ENCODE data around the gene MEGF9. TPM values are rescaled to one million over a fixed set of nuclear protein-coding genes. Genes with fewer than 3 reads are reported as not detected.

Gene MEGF9
- total and polyA plus RNA-seq, 2 donors (not counting 3 experiments of a cell fraction or from before 2014, with no cell fraction given) = 4.0 to 13.0 TPM

GRCh38 chr9:120724757-120725400, 10.6 kb upstream of the MEGF9 start:
- CTCF ChIA-PET = interaction anchor here (0.8 kb wide), 1 partner anchor 10 kb away, joined by 3 read pairs; no protein-coding TSS in a partner anchor
- POLR2A ChIA-PET = no interaction called here

More at GRCh38 chr9:120724757-120725400, 10.6 kb upstream of the MEGF9 start:
- no TSS peak for BruUV-seq (replicated peaks)
- Histone ChIP-seq H3K27ac (ENCODE audit: insufficient read depth, low read depth, low read length) (no peak overlapping the region), H4K20me1 (replicated peaks; ENCODE audit: control insufficient read depth, extremely low read depth, insufficient read depth, low read length) (no peaks in the 10 kb centered on the region), H3K4me1 (ENCODE audit: control insufficient read depth, extremely low read depth, insufficient read depth, low read length) (peaks cover 5% of the 10 kb centered on the region), H3K9me1 (replicated peaks; ENCODE audit: control insufficient read depth, extremely low read depth, insufficient read depth, low read length) (no peaks in the 10 kb centered on the region), H3K4me3 (replicated peaks in 1 of 3; ENCODE audit: insufficient read depth in 1 of 3, low read depth in 1 of 3, low read length in 3 of 3) (no peak overlapping the region), H3K79me2 (ENCODE audit: control insufficient read depth, insufficient read depth, low read length) (no peaks in the 10 kb centered on the region), H3K9me3 (replicated peaks; ENCODE audit: control insufficient read depth, insufficient read depth, low read length) (no peaks in the 10 kb centered on the region), H3K36me3 (ENCODE audit: control insufficient read depth in 2 of 2, extremely low read depth in 1 of 2, insufficient read depth in 2 of 2, low read length in 2 of 2) (no peaks in the 10 kb centered on the region), H3K27me3 (ENCODE audit: control insufficient read depth in 2 of 2, insufficient read depth in 2 of 2, low read length in 2 of 2) (no peaks in the 10 kb centered on the region), H3K4me2 (ENCODE audit: insufficient read depth, low read length) (no peak overlapping the region), H3K9ac (replicated peaks; ENCODE audit: extremely low read depth, insufficient read depth, low read length) (no peak overlapping the region), H2AFZ (ENCODE audit: low read depth, low read length) (no peak overlapping the region)
- intact Hi-C loops (cut with micrococcal nuclease) = no loop called here
- TF ChIP-seq MYC (IDR thresholded peaks at IDR 0.05; ENCODE audit: low read depth, low read length) = no peak
- no peak for TF ChIP-seq GATA2 (IDR thresholded peaks at IDR 0.05; ENCODE audit: insufficient read depth, insufficient read length, low read depth, low read length)
- TF ChIP-seq EZH2 (IDR thresholded peaks at IDR 0.05; ENCODE audit: borderline replicate concordance, low read depth, low read length, severe bottlenecking) = no peak
- TF ChIP-seq JUN (IDR thresholded peaks at IDR 0.05; ENCODE audit: borderline replicate concordance, insufficient read depth, insufficient read length, low read depth) = no peak
- TF ChIP-seq POLR2A (IDR thresholded peaks at IDR 0.05; ENCODE audit: low read depth, low read length) = no peak
- TF ChIP-seq POLR2AphosphoS5 (IDR thresholded peaks at IDR 0.05; ENCODE audit: insufficient read depth, low read depth, low read length) = no peak
- TF ChIP-seq, protein P1, sequence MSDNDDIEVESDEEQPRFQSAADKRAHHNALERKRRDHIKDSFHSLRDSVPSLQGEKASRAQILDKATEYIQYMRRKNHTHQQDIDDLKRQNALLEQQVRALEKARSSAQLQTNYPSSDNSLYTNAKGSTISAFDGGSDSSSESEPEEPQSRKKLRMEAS (IDR thresholded peaks at IDR 0.05; ENCODE audit: insufficient read depth, insufficient read length) = no peak
- no peak for TF ChIP-seq FOS (IDR thresholded peaks at IDR 0.05; ENCODE audit: borderline replicate concordance, insufficient read depth, low read length)
- TF ChIP-seq, protein P2, sequence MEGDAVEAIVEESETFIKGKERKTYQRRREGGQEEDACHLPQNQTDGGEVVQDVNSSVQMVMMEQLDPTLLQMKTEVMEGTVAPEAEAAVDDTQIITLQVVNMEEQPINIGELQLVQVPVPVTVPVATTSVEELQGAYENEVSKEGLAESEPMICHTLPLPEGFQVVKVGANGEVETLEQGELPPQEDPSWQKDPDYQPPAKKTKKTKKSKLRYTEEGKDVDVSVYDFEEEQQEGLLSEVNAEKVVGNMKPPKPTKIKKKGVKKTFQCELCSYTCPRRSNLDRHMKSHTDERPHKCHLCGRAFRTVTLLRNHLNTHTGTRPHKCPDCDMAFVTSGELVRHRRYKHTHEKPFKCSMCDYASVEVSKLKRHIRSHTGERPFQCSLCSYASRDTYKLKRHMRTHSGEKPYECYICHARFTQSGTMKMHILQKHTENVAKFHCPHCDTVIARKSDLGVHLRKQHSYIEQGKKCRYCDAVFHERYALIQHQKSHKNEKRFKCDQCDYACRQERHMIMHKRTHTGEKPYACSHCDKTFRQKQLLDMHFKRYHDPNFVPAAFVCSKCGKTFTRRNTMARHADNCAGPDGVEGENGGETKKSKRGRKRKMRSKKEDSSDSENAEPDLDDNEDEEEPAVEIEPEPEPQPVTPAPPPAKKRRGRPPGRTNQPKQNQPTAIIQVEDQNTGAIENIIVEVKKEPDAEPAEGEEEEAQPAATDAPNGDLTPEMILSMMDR (IDR thresholded peaks at IDR 0.05; ENCODE audit: extremely low read depth in 1 of 2, insufficient read depth in 1 of 2, low read depth in 1 of 2, low read length in 2 of 2) = no peak
- FAIRE-seq = no peak
- dilution Hi-C loops (cut with MboI; ENCODE audit: extremely low pct_ligation_motif_present, low sequenced_read_pairs) = no loop called here
- no peak for DNase-seq (ENCODE audit: low read depth, low spot score)
